ENCODE results near the gene EVX2.

Gene EVX2

DNA sequence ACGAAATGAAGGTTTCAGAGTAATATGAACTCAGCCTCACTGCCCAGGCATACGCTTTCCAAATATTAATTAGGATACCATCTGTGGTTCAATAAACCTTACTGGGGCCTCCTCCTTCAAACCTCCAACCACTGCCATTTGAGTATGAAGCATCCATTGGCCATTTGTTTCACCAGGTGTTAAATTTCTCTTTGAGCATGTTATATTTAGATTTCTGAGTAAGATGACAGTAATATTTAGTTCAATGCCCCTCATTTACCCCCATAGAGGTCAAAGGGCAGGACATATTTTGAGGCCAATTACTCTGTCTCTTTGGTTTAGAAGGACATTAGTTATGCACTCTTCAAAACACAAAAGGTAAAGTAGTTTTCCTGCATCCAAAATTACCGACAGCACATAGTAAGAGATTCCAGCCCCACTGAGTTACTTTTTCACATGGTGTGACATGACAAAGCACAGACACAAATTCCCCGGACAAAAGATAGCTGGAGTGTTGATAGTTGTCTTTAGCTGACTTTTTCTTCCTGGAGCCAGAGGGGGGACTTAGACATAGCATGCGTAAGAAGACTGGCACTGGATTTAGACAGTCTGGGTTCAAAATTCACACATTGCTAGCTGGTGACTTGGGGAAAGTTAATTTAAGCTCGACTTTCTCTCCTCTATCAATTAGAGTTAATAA is 48.6 kb downstream of the EVX2 start:
- DNase-seq, result no peak

GRCh38 chr2:176027806-176028205 is 56.0 kb downstream of the EVX2 start:
- DNase-seq, result no peak
